Measurements from ENCODE around the gene TTYH1. TPM values are rescaled to one million over a fixed set of nuclear protein-coding genes. Genes with fewer than 3 reads are reported as not detected.

TTYH1 gene
- total and polyA plus RNA-seq, 2 of the 8 experiments (the other 6 are each of a cell fraction or from before 2014, with no cell fraction given): 26.7 to 46.5 TPM

GRCh38 chr19:54399189-54399588 lies 16.1 kb upstream of the TTYH1 start:
- Histone ChIP-seq H4K5ac (ENCODE audit: insufficient read length, low read depth, low read length) (no peak overlapping the region), H3K4ac (replicated peaks; ENCODE audit: insufficient read length, low read depth, low read length) (no peak overlapping the region), H3K23ac (ENCODE audit: insufficient read length) (no peak overlapping the region), H2BK120ac (replicated peaks; ENCODE audit: low read depth, low read length) (no peak overlapping the region), H3K56ac (replicated peaks; ENCODE audit: insufficient read length, low read depth, low read length) (no peak overlapping the region), H3K4me1 (replicated peaks in 1 of 4; ENCODE audit: control insufficient read depth in 3 of 4, insufficient read depth in 4 of 4, low read length in 3 of 4) (no peaks in the 10 kb centered on the region; a peak in 2 of 7 replicates), H3K27me3 (replicated peaks in 1 of 4; ENCODE audit: control insufficient read depth in 3 of 4, extremely low read depth in 1 of 4, insufficient read depth in 3 of 4, low read length in 3 of 4) (no peaks in the 10 kb centered on the region), H3K23me2 (ENCODE audit: low read depth, low read length) (no peaks in the 10 kb centered on the region), H2BK15ac (ENCODE audit: low read length) (no peak overlapping the region), H3K36me3 (ENCODE audit: control insufficient read depth in 2 of 4, insufficient read depth in 4 of 4, low read length in 3 of 4) (no peaks in the 10 kb centered on the region), H3K27ac (ENCODE audit: low read depth, low read length) (no peak overlapping the region), H2AFZ (ENCODE audit: low read length) (no peak overlapping the region), H3K4me3 (ENCODE audit: extremely low read depth in 1 of 4, insufficient read depth in 2 of 4, low read depth in 3 of 4, low read length in 4 of 4) (no peak overlapping the region), H2BK20ac (ENCODE audit: low read length) (no peak overlapping the region), H2BK12ac (ENCODE audit: low read depth, low read length) (no peak overlapping the region), H3K4me2 (ENCODE audit: insufficient read depth in 1 of 2, low read depth in 2 of 2, low read length in 2 of 2) (no peak overlapping the region), H2BK5ac (ENCODE audit: low read depth, low read length) (no peak overlapping the region), H3K79me1 (ENCODE audit: low read depth, low read length) (no peaks in the 10 kb centered on the region), H3K18ac (ENCODE audit: extremely low read depth, low read length) (no peak overlapping the region), H3K79me2 (ENCODE audit: control insufficient read depth in 1 of 2, insufficient read depth in 2 of 2, low read length in 2 of 2) (no peaks in the 10 kb centered on the region), H3K9me3 (ENCODE audit: insufficient read depth in 2 of 2, low read depth in 1 of 2, low read length in 1 of 2) (no peaks in the 10 kb centered on the region), H3K9ac (replicated peaks in 1 of 4; ENCODE audit: extremely low read depth in 1 of 4, low read depth in 3 of 4, low read length in 3 of 4) (no peak overlapping the region), H3K14ac (ENCODE audit: insufficient read length) (no peak overlapping the region), H2AK5ac (ENCODE audit: low read depth, low read length) (no peak overlapping the region), H4K20me1 (replicated peaks in 1 of 2; ENCODE audit: control insufficient read depth in 1 of 2, insufficient read depth in 2 of 2, low read length in 2 of 2) (no peaks in the 10 kb centered on the region), H4K8ac (ENCODE audit: extremely low read depth, insufficient read depth, low read length) (no peak overlapping the region), H4K91ac (replicated peaks; ENCODE audit: insufficient read length, low read length) (no peak overlapping the region)
- TF ChIP-seq SRF (IDR thresholded peaks at IDR 0.05; ENCODE audit: low read depth, low read length) (no peak), ASH2L (IDR thresholded peaks at IDR 0.05; ENCODE audit: low read length) (no peak), RAD21 (IDR thresholded peaks at IDR 0.05 in 1 of 2, conservative IDR thresholded peaks at IDR 0.05 in 1 of 2; ENCODE audit: low read depth in 2 of 2, low read length in 2 of 2) (no peak), CREB1 (IDR thresholded peaks at IDR 0.05) (no peak), RBBP5 (IDR thresholded peaks at IDR 0.05; ENCODE audit: borderline replicate concordance, low read depth, low read length) (no peak)
- DNase-seq (ENCODE audit: low read depth in 1 of 2, low spot score in 2 of 2) (no peak), FAIRE-seq (no peak)
- POLR2A ChIA-PET (ENCODE audit: partially characterized antibody): interaction anchor here (0.5 to 2.0 kb wide), 2 partner anchors 50 to 198 kb away, joined by 3 to 4 read pairs; partner anchors contain the start of genes LENG8 and RPS9
- CTCF ChIA-PET (ENCODE audit: partially characterized antibody): interaction anchor here (0.8 to 2.4 kb wide), 8 partner anchors 10 to 60 kb away, joined by 3 to 11 read pairs (median 3); partner anchors contain the start of gene TTYH1
- WGBS, 2 experiments (ENCODE audit: extremely low coverage in 1 of 2, insufficient coverage in 1 of 2, insufficient read length in 1 of 2, insufficient replicate concordance in 2 of 2, low coverage in 1 of 2, low lambda C conversion rate in 2 of 2, missing lambda C conversion rate in 1 of 2): 60% methylated on average over 2 of the region's 2 CpGs; no CpG with 5 or more reads in 1 of the 2 experiments

All from H1 (cell line).